Breast epithelium (tissue), 3 donors: ENCODE data around the gene ARL6IP6.
"Not testable (repeated sequence)": the region's sequence is repeated elsewhere in the genome, so short reads cannot be mapped to it uniquely, and the experiment has no call there.

Experiments
- POLR2A ChIP-seq: fragments of 450-650 bp; IDR thresholded peaks from one replicate; pipeline ENCODE4 v1.6.1; 2016; ENCODE audit warnings: antibody characterized with exemption, mild to moderate bottlenecking, moderate library complexity
- POLR2AphosphoS5 ChIP-seq, 3 donors: sonication (generic); formaldehyde crosslinking; IDR thresholded peaks; one replicate each; pipeline ENCODE4 v1.6.1; 2017; ENCODE audit warnings: antibody characterized with exemption in 3 of 3
- TF ChIP-seq, protein P1 (sequence below), 3 donors: fragments of 450-650 bp; IDR thresholded peaks; one replicate each; pipeline ENCODE4 v1.5.1; 2016 to 2017; ENCODE audit warnings: antibody characterized with exemption in 3 of 3, mild to moderate bottlenecking in 3 of 3, moderate library complexity in 3 of 3

- TF ChIP-seq, protein P1, sequence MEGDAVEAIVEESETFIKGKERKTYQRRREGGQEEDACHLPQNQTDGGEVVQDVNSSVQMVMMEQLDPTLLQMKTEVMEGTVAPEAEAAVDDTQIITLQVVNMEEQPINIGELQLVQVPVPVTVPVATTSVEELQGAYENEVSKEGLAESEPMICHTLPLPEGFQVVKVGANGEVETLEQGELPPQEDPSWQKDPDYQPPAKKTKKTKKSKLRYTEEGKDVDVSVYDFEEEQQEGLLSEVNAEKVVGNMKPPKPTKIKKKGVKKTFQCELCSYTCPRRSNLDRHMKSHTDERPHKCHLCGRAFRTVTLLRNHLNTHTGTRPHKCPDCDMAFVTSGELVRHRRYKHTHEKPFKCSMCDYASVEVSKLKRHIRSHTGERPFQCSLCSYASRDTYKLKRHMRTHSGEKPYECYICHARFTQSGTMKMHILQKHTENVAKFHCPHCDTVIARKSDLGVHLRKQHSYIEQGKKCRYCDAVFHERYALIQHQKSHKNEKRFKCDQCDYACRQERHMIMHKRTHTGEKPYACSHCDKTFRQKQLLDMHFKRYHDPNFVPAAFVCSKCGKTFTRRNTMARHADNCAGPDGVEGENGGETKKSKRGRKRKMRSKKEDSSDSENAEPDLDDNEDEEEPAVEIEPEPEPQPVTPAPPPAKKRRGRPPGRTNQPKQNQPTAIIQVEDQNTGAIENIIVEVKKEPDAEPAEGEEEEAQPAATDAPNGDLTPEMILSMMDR (IDR thresholded peaks at IDR 0.05) = not testable (repeated sequence)
- not testable (repeated sequence) for TF ChIP-seq POLR2A; POLR2AphosphoS5 (IDR thresholded peaks at IDR 0.05)
Observed at GRCh38 chr2:152763208-152763607, 44.8 kb downstream of the ARL6IP6 start.
